ENCODE measurements around the gene DZANK1. TPM values are rescaled to one million over a fixed set of nuclear protein-coding genes. Genes with fewer than 3 reads are reported as not detected.

The DZANK1 gene
- total and polyA plus RNA-seq, 9 of the 15 experiments (the other 6 are each of a cell fraction or from before 2014, with no cell fraction given), result 0.04 to 0.18 (median 0.11) TPM; not detected in 2

- no peak for TF ChIP-seq DACH1 (IDR thresholded peaks at IDR 0.05; ENCODE audit: partially characterized antibody)
- TF ChIP-seq HDGF (IDR thresholded peaks at IDR 0.05), result no peak
- no peak for TF ChIP-seq ZNF133 (CRISPR knock-in tag; IDR thresholded peaks at IDR 0.05)
- peak; percentile 43; the same call in 1 of the 2 replicates for TF ChIP-seq ESRRA (IDR thresholded peaks at IDR 0.05; ENCODE audit: borderline replicate concordance, low read depth)
- no peak for TF ChIP-seq ZBTB7A (IDR thresholded peaks at IDR 0.05; ENCODE audit: borderline replicate concordance, control insufficient read depth, low read depth, low read length)
- TF ChIP-seq CAMTA2 (CRISPR knock-in tag; conservative IDR thresholded peaks at IDR 0.05), result no peak
- no peak for TF ChIP-seq CBX2 (IDR thresholded peaks at IDR 0.05; ENCODE audit: insufficient read depth, low read length, poor library complexity, severe bottlenecking)
- no peak for TF ChIP-seq MAFK (IDR thresholded peaks at IDR 0.05; ENCODE audit: low read length)
- 0 out of 2 replicates have a peak, but pooled peaks have one; percentile 71 for TF ChIP-seq ZHX1 (conservative IDR thresholded peaks at IDR 0.05; ENCODE audit: low read length)
- TF ChIP-seq ZNF449 (CRISPR knock-in tag; IDR thresholded peaks at IDR 0.05), result no peak
- TF ChIP-seq ZFP30 (CRISPR knock-in tag; IDR thresholded peaks at IDR 0.05; ENCODE audit: borderline replicate concordance), result no peak
- TF ChIP-seq ETS1 (conservative IDR thresholded peaks at IDR 0.05; ENCODE audit: control insufficient read depth, low read depth, low read length), result no peak; the same call in 1 of the 2 replicates
- no peak for TF ChIP-seq NFE2L1 (tag; IDR thresholded peaks at IDR 0.05; ENCODE audit: borderline replicate concordance, low read depth)
- no peak for TF ChIP-seq MCM2 (IDR thresholded peaks at IDR 0.05; ENCODE audit: low read depth)
These were observed 40.7 kb upstream of the DZANK1 start, which contains the start of gene SEC23B (continued) for GRCh38 chr20:18507218-18508191.
